Fibroblast of villous mesenchyme (primary cell): ENCODE data around the gene NEURL1B. TPM values are rescaled to one million over a fixed set of nuclear protein-coding genes. Genes with fewer than 3 reads are reported as not detected.

Experiments
- DNase-seq: peaks from one replicate; pipeline ENCODE4 v3.0.0-alpha.2; 2010; ENCODE audit warnings: low read depth
- H3K4me3 ChIP-seq: 2 replicates; pipeline ENCODE4 v1.5.1; 2011; ENCODE audit warnings: low read depth, mild to moderate bottlenecking, low read length
- CTCF ChIP-seq: IDR thresholded peaks from 2 replicates; pipeline ENCODE4 v1.5.1; 2012; ENCODE audit warnings: low read depth, mild to moderate bottlenecking, low read length; ENCODE audit not compliant: insufficient read depth
- total RNA-seq: library from RNA; depleted of rRNA; stranded (reverse); fragments of >200 nt; gene quantifications from 2 replicates; pipeline ENCODE4 v1.2.3, GENCODE V29; 2012

The NEURL1B gene
- total RNA-seq, 1 donor: 4.3 TPM

- H3K4me3 ChIP-seq: no peak overlapping the region
- no peak for DNase-seq
- no peak for TF ChIP-seq CTCF
Observed at GRCh38 chr5:172720655-172721054, 79.6 kb downstream of the NEURL1B start.

- no peak overlapping the region for H3K4me3 ChIP-seq
- DNase-seq: peak; percentile 84
- TF ChIP-seq CTCF: no peak
Observed at GRCh38 chr5:172721455-172722326, 80.6 kb downstream of the NEURL1B start.

GRCh38 chr5:172722327-172722815, 81.3 kb downstream of the NEURL1B start:
- H3K4me3 ChIP-seq: no peak overlapping the region
- DNase-seq: no peak

GRCh38 chr5:172723508-172723907, 82.4 kb downstream of the NEURL1B start:
- no peak overlapping the region for H3K4me3 ChIP-seq
- DNase-seq: no peak
- TF ChIP-seq CTCF: no peak

More at GRCh38 chr5:172722327-172722815, 81.3 kb downstream of the NEURL1B start:
- TF ChIP-seq CTCF: no peak

GRCh38 chr5:172724242-172725183, 83.5 kb downstream of the NEURL1B start:
- H3K4me3 ChIP-seq: no peak overlapping the region
- no peak for TF ChIP-seq CTCF
- no peak for DNase-seq

GRCh38 chr5:172725273-172725672, 84.2 kb downstream of the NEURL1B start:
- H3K4me3 ChIP-seq: no peak overlapping the region
- DNase-seq: no peak

More at GRCh38 chr5:172725273-172725672, 84.2 kb downstream of the NEURL1B start:
- no peak for TF ChIP-seq CTCF
